PC-3 (cell line): Measurements from ENCODE around the gene RCN1. TPM values are rescaled to one million over a fixed set of nuclear protein-coding genes. Genes with fewer than 3 reads are reported as not detected.

Experiments used
- ATAC-seq: fragments of 200-7000 bp; cut with Tn5 transposase; 2 replicates; pipeline ENCODE4 v1.9.1; 2020; ENCODE audit warnings: mild to moderate bottlenecking, moderate library complexity
- BruUV-seq: library from RNA; stranded (reverse); fragments of 400-500 nt; replicated peaks from 2 replicates; lab custom pipeline; 2021; lab: Mats Ljungman, UMichigan
- CTCF ChIA-PET: fragments of 300-600 bp; sonication (Branson Sonifier 250); formaldehyde crosslinking; loops from one replicate; lab custom pipeline; 2022; ENCODE audit warnings: antibody characterized with exemption; lab: Charles Lee
- POLR2A ChIA-PET: fragments of 300-600 bp; sonication (Branson Sonifier 250); formaldehyde crosslinking; loops from one replicate; lab custom pipeline; 2022; ENCODE audit warnings: antibody characterized with exemption; ENCODE audit not compliant: unreplicated experiment; lab: Charles Lee
- DNase-seq: peaks from one replicate; pipeline ENCODE4 v3.0.0-alpha.2; 2015
- H2AFZ ChIP-seq: fragments of 300-600 bp; sonication (generic); 2 replicates; pipeline ENCODE4 v1.6.0; 2016; ENCODE audit warnings: antibody characterized with exemption, low read length
- H3F3A ChIP-seq: fragments of 300-600 bp; sonication (generic); one replicate; pipeline ENCODE4 v1.6.0; 2017; ENCODE audit warnings: antibody characterized with exemption, low read length, control low read depth, mild to moderate bottlenecking; ENCODE audit not compliant: unreplicated experiment
- H3K27ac ChIP-seq: fragments of 300-600 bp; sonication (generic); 2 replicates; pipeline ENCODE4 v1.5.1; 2016; ENCODE audit warnings: mild to moderate bottlenecking, low read length
- H3K27me3 ChIP-seq: fragments of 300-600 bp; sonication (generic); 2 replicates; pipeline ENCODE4 v1.6.1; 2016; ENCODE audit warnings: low read length, mixed read lengths
- H3K36me3 ChIP-seq: fragments of 300-600 bp; sonication (generic); 2 replicates; pipeline ENCODE4 v1.6.1; 2016; ENCODE audit warnings: low read depth, mixed run types, low read length, mixed read lengths
- H3K4me1 ChIP-seq: fragments of 300-600 bp; sonication (generic); 2 replicates; pipeline ENCODE4 v1.5.1; 2016; ENCODE audit warnings: low read length; ENCODE audit not compliant: insufficient read depth
- H3K4me2 ChIP-seq: fragments of 300-600 bp; sonication (generic); 2 replicates; pipeline ENCODE4 v1.6.0; 2016; ENCODE audit warnings: low read length
- H3K4me3 ChIP-seq: fragments of 300-600 bp; sonication (generic); 2 replicates; pipeline ENCODE4 v1.5.1; 2016; ENCODE audit warnings: mild to moderate bottlenecking, low read length, mixed read lengths
- H3K79me2 ChIP-seq: fragments of 300-600 bp; sonication (generic); 2 replicates; pipeline ENCODE4 v1.6.1; 2017; ENCODE audit warnings: low read length, mixed read lengths
- H3K9ac ChIP-seq: fragments of 300-600 bp; sonication (generic); 2 replicates; pipeline ENCODE4 v1.6.0; 2016; ENCODE audit warnings: mild to moderate bottlenecking, low read length
- H3K9me2 ChIP-seq: fragments of 300-600 bp; sonication (generic); replicated peaks from 2 replicates; pipeline ENCODE4 v1.6.1; 2016; ENCODE audit warnings: mixed run types, low read length, mixed read lengths
- H3K9me3 ChIP-seq: fragments of 300-600 bp; sonication (generic); 2 replicates; pipeline ENCODE4 v1.6.1; 2016; ENCODE audit warnings: low read length, mixed read lengths
- H4K20me1 ChIP-seq: fragments of 300-600 bp; sonication (generic); 2 replicates; pipeline ENCODE4 v1.6.1; 2016; ENCODE audit warnings: low read length, mixed read lengths
- CTCF ChIP-seq: fragments of 300-600 bp; sonication (generic); conservative IDR thresholded peaks from 2 replicates; pipeline ENCODE4 v1.5.1; 2017; ENCODE audit warnings: antibody characterized with exemption, low read depth, mild to moderate bottlenecking, low read length
- EZH2 ChIP-seq: fragments of 300-600 bp; sonication (generic); IDR thresholded peaks from one replicate; pipeline ENCODE4 v1.6.1; 2017; ENCODE audit warnings: antibody characterized with exemption, mild to moderate bottlenecking, low read length; ENCODE audit not compliant: unreplicated experiment
- EZH2phosphoT487 ChIP-seq: fragments of 300-600 bp; sonication (generic); IDR thresholded peaks from 2 replicates; pipeline ENCODE4 v1.6.1; 2018; ENCODE audit warnings: mild to moderate bottlenecking, antibody characterized with exemption, low read length, borderline replicate concordance
- intact Hi-C: fragments of 100-400 bp; cut with micrococcal nuclease; formaldehyde crosslinking; loops from 2 replicates; pipeline ENCODE4 v1.9.0; 2023
- total RNA-seq: library from RNA; depleted of rRNA; stranded (reverse); fragments of >200 nt; gene quantifications from 2 replicates; pipeline ENCODE4 v1.2.3, GENCODE V29; 2014

RCN1 gene
- total RNA-seq, 1 experiment from 2014 or later = 110 TPM

DNA sequence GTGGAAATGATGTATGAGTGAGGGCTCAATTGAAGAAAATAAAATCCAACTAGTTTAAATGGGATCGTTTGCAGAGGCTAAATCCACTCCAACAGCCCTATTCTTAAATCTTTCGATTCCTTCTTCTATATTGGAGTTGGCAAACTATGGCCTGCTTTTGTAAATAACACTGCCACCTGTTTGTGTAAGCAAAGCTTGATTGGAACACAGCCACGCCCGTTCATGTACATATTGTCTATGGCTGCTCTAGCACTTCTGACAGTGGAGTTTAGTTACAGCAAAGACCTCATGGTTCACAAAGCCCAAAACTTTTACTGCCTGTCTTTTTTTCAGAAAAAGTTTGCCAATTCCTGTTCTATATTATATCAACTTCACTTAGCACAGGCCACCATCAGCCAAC lies 40.6 kb upstream of the RCN1 start:
- TF ChIP-seq EZH2 = no peak
- no peak for TF ChIP-seq EZH2phosphoT487
- no peak for TF ChIP-seq CTCF
- H4K20me1 ChIP-seq = no peaks in the 10 kb centered on the region
- ATAC-seq (no peak), DNase-seq (no peak)
- no peaks in the 10 kb centered on the region for H3K9me3 ChIP-seq
- CTCF ChIA-PET = interaction anchor here (0.5 kb wide), 1 partner anchor 125 kb away, joined by 4 read pairs; no protein-coding TSS in a partner anchor
- H3K4me1 ChIP-seq = no peaks in the 10 kb centered on the region
- no peak overlapping the region for H3K27ac ChIP-seq
- H3F3A ChIP-seq = no peaks in the 10 kb centered on the region
- intact Hi-C loops = loop anchor here (5.0 kb wide), 2 partner anchors 247 to 813 kb away; no protein-coding TSS in a partner anchor
- no peak overlapping the region for H3K9ac ChIP-seq
- H2AFZ ChIP-seq = no peak overlapping the region
- H3K27me3 ChIP-seq = peaks cover 62% of the 10 kb centered on the region
- no TSS peak for BruUV-seq
- no peak overlapping the region for H3K4me2 ChIP-seq
- H3K36me3 ChIP-seq = no peaks in the 10 kb centered on the region
- H3K4me3 ChIP-seq = no peak overlapping the region
- no peaks in the 10 kb centered on the region for H3K9me2 ChIP-seq
- POLR2A ChIA-PET = no interaction called here
- no peaks in the 10 kb centered on the region for H3K79me2 ChIP-seq

GRCh38 chr11:32052215-32052614 lies 38.7 kb upstream of the RCN1 start:
- ATAC-seq (peak; percentile 50), DNase-seq (peak; percentile 74)
- Histone ChIP-seq H2AFZ (no peak overlapping the region), H3K4me2 (0 out of 2 replicates have a peak overlapping the region, but pooled peaks have one; percentile 24), H4K20me1 (no peaks in the 10 kb centered on the region), H3K9ac (no peak overlapping the region), H3K27ac (no peak overlapping the region), H3K9me2 (no peaks in the 10 kb centered on the region), H3K36me3 (no peaks in the 10 kb centered on the region), H3K79me2 (no peaks in the 10 kb centered on the region), H3K4me3 (no peak overlapping the region), H3K9me3 (no peaks in the 10 kb centered on the region), H3K27me3 (peaks cover 64% of the 10 kb centered on the region), H3F3A (no peaks in the 10 kb centered on the region), H3K4me1 (no peaks in the 10 kb centered on the region)
- no TSS peak for BruUV-seq
- intact Hi-C loops = loop anchor here (1.0 to 5.0 kb wide), 3 partner anchors 121 to 815 kb away; no protein-coding TSS in a partner anchor
- TF ChIP-seq CTCF (peak; percentile 81), EZH2 (no peak), EZH2phosphoT487 (no peak)
- ChIA-PET POLR2A (no interaction called here), CTCF (interaction anchor here (0.6 kb wide), 2 partner anchors 15 to 124 kb away, joined by 3 to 4 read pairs; no protein-coding TSS in a partner anchor)

DNA sequence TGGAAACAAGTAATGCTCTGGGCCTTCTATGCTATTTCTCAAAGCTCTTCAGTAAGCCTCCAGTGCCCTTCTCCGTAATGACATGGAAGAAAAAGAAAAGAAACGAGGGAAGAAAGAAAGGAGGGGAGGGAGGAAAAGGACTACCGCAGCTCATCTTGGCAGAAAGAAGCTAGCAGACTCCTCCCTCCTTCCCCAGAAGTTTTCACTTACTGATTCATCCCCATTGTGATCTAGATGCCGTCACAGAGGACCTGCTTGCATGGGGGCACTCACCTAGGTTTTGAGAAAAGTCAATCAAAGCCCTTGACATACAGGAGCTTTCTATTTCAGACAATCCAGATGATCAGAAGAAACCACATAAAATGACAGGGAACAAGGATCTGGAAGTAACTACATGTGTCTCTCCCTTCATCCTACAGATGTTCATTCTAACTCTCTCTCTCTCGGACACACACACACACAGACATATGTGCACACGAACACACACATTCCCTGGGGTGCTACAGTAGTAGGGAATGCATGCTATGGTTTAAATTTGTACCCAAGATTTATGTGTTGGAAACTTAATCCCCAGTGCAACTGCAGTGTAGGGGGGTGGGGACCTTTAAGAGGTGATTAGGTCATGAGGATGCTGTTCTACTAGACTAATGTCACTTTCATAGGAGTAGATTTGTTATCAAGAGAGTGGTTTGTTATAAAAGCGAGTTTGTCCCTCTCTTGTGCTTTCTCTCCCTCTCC lies 37.6 kb upstream of the RCN1 start:
- Histone ChIP-seq H3K79me2 (no peaks in the 10 kb centered on the region), H3K36me3 (no peaks in the 10 kb centered on the region), H3K4me1 (no peaks in the 10 kb centered on the region), H3K9me2 (no peaks in the 10 kb centered on the region), H2AFZ (no peak overlapping the region), H3K4me2 (no peak overlapping the region), H3K9ac (no peak overlapping the region), H3K9me3 (no peaks in the 10 kb centered on the region), H3F3A (no peaks in the 10 kb centered on the region), H3K27ac (no peak overlapping the region), H4K20me1 (no peaks in the 10 kb centered on the region), H3K4me3 (no peak overlapping the region), H3K27me3 (peaks cover 56% of the 10 kb centered on the region)
- TF ChIP-seq EZH2phosphoT487 (no peak), EZH2 (no peak)
- no peak for ATAC-seq
- CTCF ChIA-PET = no interaction called here
- BruUV-seq = no TSS peak
- intact Hi-C loops = loop anchor here (5.0 kb wide), 2 partner anchors 244 to 816 kb away; no protein-coding TSS in a partner anchor
- POLR2A ChIA-PET = no interaction called here
- DNase-seq = no peak
